Measurements from ENCODE around the gene MXI1. TPM values are rescaled to one million over a fixed set of nuclear protein-coding genes. Genes with fewer than 3 reads are reported as not detected.

MXI1 gene
- total and polyA plus RNA-seq, 3 donors from 2014 or later = 42.1 to 69.1 (median 66.8) TPM

DNA sequence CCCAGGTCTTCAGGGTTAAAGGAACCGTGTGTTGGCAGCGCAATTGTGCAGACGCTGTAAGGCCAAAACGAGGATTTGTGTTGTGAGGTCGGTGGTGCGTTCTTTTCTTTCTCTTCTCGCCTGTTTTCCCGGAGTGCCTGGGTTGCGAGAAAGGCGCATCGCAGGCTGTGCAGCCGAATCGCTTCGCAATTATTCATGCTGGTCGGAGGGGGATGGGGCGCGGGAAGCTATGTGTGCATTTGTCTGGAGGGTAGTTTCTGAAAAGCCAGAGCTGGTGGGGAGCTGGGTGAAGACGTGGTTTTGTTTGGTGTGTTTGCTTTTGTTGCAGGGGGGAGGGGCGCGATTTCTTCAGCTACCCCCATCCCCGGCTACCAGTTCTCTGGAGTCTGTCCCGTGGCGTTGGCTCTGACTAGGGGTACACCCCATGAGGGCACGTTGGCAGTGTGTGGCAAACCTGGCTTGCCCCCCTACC is 2.1 kb downstream of the MXI1 start:
- H3K9me3 ChIP-seq = no peaks in the 10 kb centered on the region
- no peaks in the 10 kb centered on the region for H3K27me3 ChIP-seq
- TF ChIP-seq CTCF (IDR thresholded peaks at IDR 0.05) (no peak), POLR2A (IDR thresholded peaks at IDR 0.05) (no peak)
- H3K4me3 ChIP-seq = peak overlapping the region; percentile 76 to 79
- intact Hi-C loops (cut with DNase I; ENCODE audit: low total_unique reads) = no loop called here
- peak overlapping the region; percentile 75 to 95 for H3K27ac ChIP-seq
- peaks cover 22% of the 10 kb centered on the region for H3K4me1 ChIP-seq
- WGBS, 2 donors = 0% methylated on average over 22 to 24 of the region's 24 CpGs
- DNase-seq = peak; percentile 65
- H3K36me3 ChIP-seq (ENCODE audit: low read depth, missing control alignments) = no peaks in the 10 kb centered on the region

GRCh38 chr10:110209926-110210673 is 2.7 kb downstream of the MXI1 start:
- Histone ChIP-seq H3K27ac (peak overlapping the region; percentile 75 to 95), H3K27me3 (no peaks in the 10 kb centered on the region), H3K4me3 (peak overlapping the region; percentile 76 to 79), H3K4me1 (peaks cover 22% of the 10 kb centered on the region), H3K36me3 (ENCODE audit: low read depth, missing control alignments) (no peaks in the 10 kb centered on the region), H3K9me3 (no peaks in the 10 kb centered on the region)
- TF ChIP-seq POLR2A (IDR thresholded peaks at IDR 0.05) = no peak
- TF ChIP-seq CTCF (IDR thresholded peaks at IDR 0.05) = no peak
- 0 to 1% methylated on average over 23 to 50 of the region's 63 CpGs for WGBS, 2 donors
- intact Hi-C loops (cut with DNase I; ENCODE audit: low total_unique reads) = no loop called here
- DNase-seq = no peak

- no peaks in the 10 kb centered on the region for H3K36me3 ChIP-seq (ENCODE audit: low read depth, missing control alignments)
- H3K4me1 ChIP-seq = peaks cover 22% of the 10 kb centered on the region
- intact Hi-C loops (cut with DNase I; ENCODE audit: low total_unique reads) = no loop called here
- peak overlapping the region; percentile 76 to 79 for H3K4me3 ChIP-seq
- 0 to 1% methylated on average over 51 to 61 of the region's 61 CpGs for WGBS, 2 donors
- H3K27ac ChIP-seq = peak overlapping the region; percentile 80 to 95
- peak; percentile 99 for DNase-seq
- TF ChIP-seq CTCF (IDR thresholded peaks at IDR 0.05) = no peak
- peak; percentile 26 for TF ChIP-seq POLR2A (IDR thresholded peaks at IDR 0.05)
- H3K27me3 ChIP-seq = no peaks in the 10 kb centered on the region
- H3K9me3 ChIP-seq = no peaks in the 10 kb centered on the region
Measured at GRCh38 chr10:110210674-110211464, 3.5 kb downstream of the MXI1 start.

DNA sequence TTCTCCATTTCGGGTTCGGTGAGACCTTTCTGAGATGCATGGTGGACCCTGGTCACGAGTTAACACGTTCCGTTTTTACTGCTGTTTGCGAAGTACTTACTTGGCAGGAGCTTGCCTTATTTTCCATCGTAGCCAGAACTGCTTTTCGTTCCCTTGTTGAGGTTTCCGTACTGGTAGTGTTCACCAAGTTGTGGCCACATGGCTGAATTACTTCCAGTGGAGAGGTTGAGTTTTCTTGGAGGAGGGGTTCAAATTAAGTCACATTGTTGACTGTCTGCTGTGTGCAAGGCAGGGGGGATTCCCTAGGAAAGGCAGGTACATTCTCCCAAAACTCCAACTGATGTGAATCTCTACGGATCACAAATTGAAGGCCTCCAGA is 4.0 kb downstream of the MXI1 start:
- peak overlapping the region; percentile 80 to 95 for H3K27ac ChIP-seq
- peak overlapping the region; percentile 76 to 79 for H3K4me3 ChIP-seq
- no peaks in the 10 kb centered on the region for H3K27me3 ChIP-seq
- 3% methylated on average over 10 of the region's 10 CpGs for WGBS, 2 donors
- no peaks in the 10 kb centered on the region for H3K36me3 ChIP-seq (ENCODE audit: low read depth, missing control alignments)
- intact Hi-C loops (cut with DNase I; ENCODE audit: low total_unique reads) = no loop called here
- TF ChIP-seq POLR2A (IDR thresholded peaks at IDR 0.05) = no peak
- no peaks in the 10 kb centered on the region for H3K9me3 ChIP-seq
- peaks cover 22% of the 10 kb centered on the region for H3K4me1 ChIP-seq
- no peak for DNase-seq
